Measurements from ENCODE around the gene ZNF124. TPM values are rescaled to one million over a fixed set of nuclear protein-coding genes. Genes with fewer than 3 reads are reported as not detected.

Gene ZNF124
- total RNA-seq, 4 donors from 2014 or later: 64.8 to 184 (median 143) TPM

GRCh38 chr1:247184254-247184653 lies 12.4 kb upstream of the ZNF124 start:
- H3K27ac ChIP-seq: no peak overlapping the region
- TF ChIP-seq POLR2A (IDR thresholded peaks at IDR 0.05): no peak
- no peak for TF ChIP-seq CTCF (IDR thresholded peaks at IDR 0.05)
- no peaks in the 10 kb centered on the region for H3K4me1 ChIP-seq

DNA sequence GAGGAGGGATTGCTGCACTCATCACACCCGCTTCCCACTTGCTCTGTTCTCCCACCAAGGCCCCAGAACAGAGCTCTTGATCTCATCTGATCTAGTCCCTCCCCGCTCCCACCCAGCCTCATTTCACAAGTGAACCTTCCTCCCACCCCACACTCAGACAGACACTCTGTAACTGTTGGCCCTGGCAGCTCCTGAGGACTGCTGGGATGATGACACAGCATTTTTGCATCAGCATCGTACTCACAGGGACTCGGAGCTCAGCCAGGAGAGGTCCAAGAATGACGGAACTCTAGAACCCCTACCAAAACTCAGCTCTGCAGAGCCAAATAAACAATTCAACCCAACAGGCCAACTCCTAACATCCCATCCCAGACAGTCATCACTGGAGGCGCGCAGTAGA lies 11.2 kb upstream of the ZNF124 start:
- no peak for TF ChIP-seq POLR2A (IDR thresholded peaks at IDR 0.05)
- TF ChIP-seq CTCF (IDR thresholded peaks at IDR 0.05): no peak

More at GRCh38 chr1:247184254-247184653, 12.4 kb upstream of the ZNF124 start:
- H3K4me3 ChIP-seq: no peak overlapping the region
- H3K27me3 ChIP-seq: no peaks in the 10 kb centered on the region
- intact Hi-C loops (cut with DNase I; ENCODE audit: low total_unique reads): no loop called here
- peaks cover 0 to 5% of the 10 kb centered on the region in 2 donors for H3K9me3 ChIP-seq
- H3K36me3 ChIP-seq: no peaks in the 10 kb centered on the region
- DNase-seq: no peak

GRCh38 chr1:247180581-247180980 lies 8.8 kb upstream of the ZNF124 start:
- no peaks in the 10 kb centered on the region for H3K36me3 ChIP-seq
- H3K27me3 ChIP-seq: no peaks in the 10 kb centered on the region
- DNase-seq: no peak
- no peaks in the 10 kb centered on the region for H3K9me3 ChIP-seq
- no peak for TF ChIP-seq POLR2A (IDR thresholded peaks at IDR 0.05)
- no peak for TF ChIP-seq CTCF (IDR thresholded peaks at IDR 0.05)
- H3K4me3 ChIP-seq: no peak overlapping the region
- no peaks in the 10 kb centered on the region for H3K4me1 ChIP-seq
- no peak overlapping the region for H3K27ac ChIP-seq
- intact Hi-C loops (cut with DNase I; ENCODE audit: low total_unique reads): no loop called here

More for the DNA sequence above, 11.2 kb upstream of the ZNF124 start:
- H3K27ac ChIP-seq: no peak overlapping the region
- intact Hi-C loops (cut with DNase I; ENCODE audit: low total_unique reads): no loop called here
- no peaks in the 10 kb centered on the region for H3K36me3 ChIP-seq
- H3K4me1 ChIP-seq: no peaks in the 10 kb centered on the region
- H3K9me3 ChIP-seq: peaks cover 0 to 5% of the 10 kb centered on the region in 2 donors
- no peak overlapping the region for H3K4me3 ChIP-seq
- H3K27me3 ChIP-seq: no peaks in the 10 kb centered on the region
- DNase-seq: no peak

DNA sequence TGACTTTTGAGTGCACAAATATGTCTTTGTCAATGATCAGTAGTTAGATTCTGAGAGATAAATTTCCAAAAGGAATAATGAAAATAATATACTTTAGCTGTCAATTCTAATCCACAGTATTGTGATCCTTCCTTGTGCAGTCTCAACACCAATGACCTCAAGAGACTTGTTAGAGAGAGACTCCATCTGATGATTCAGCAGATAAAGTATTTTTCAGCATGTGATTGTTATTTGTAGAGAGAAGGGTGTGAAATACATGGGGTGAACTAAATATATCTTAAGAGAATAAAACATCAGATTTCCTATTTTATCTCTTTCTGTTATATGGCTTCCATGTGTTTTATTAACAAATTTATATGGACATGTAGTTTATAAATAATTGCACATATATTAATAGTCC lies 5.9 kb upstream of the ZNF124 start:
- Histone ChIP-seq H3K27ac (no peak overlapping the region), H3K36me3 (no peaks in the 10 kb centered on the region), H3K4me3 (no peak overlapping the region), H3K4me1 (no peaks in the 10 kb centered on the region), H3K27me3 (no peaks in the 10 kb centered on the region), H3K9me3 (no peaks in the 10 kb centered on the region)
- TF ChIP-seq POLR2A (IDR thresholded peaks at IDR 0.05) (no peak), CTCF (IDR thresholded peaks at IDR 0.05) (no peak)
- intact Hi-C loops (cut with DNase I; ENCODE audit: low total_unique reads): no loop called here
- no peak for DNase-seq

- Histone ChIP-seq H3K36me3 (no peaks in the 10 kb centered on the region), H3K9me3 (no peaks in the 10 kb centered on the region), H3K4me1 (no peaks in the 10 kb centered on the region), H3K27ac (no peak overlapping the region), H3K4me3 (no peak overlapping the region), H3K27me3 (no peaks in the 10 kb centered on the region)
- intact Hi-C loops (cut with DNase I; ENCODE audit: low total_unique reads): no loop called here
- no peak for DNase-seq
- no peak for TF ChIP-seq CTCF (IDR thresholded peaks at IDR 0.05)
- TF ChIP-seq POLR2A (IDR thresholded peaks at IDR 0.05): no peak
These were observed 3.6 kb upstream of the ZNF124 start for GRCh38 chr1:247175458-247175857.

Data from uterus (tissue), 4 donors.